ENCODE results near the gene P4HB. TPM values are rescaled to one million over a fixed set of nuclear protein-coding genes. Genes with fewer than 3 reads are reported as not detected.

Gene P4HB
- total RNA-seq, 1 donor from 2014 or later = 463 TPM

DNA sequence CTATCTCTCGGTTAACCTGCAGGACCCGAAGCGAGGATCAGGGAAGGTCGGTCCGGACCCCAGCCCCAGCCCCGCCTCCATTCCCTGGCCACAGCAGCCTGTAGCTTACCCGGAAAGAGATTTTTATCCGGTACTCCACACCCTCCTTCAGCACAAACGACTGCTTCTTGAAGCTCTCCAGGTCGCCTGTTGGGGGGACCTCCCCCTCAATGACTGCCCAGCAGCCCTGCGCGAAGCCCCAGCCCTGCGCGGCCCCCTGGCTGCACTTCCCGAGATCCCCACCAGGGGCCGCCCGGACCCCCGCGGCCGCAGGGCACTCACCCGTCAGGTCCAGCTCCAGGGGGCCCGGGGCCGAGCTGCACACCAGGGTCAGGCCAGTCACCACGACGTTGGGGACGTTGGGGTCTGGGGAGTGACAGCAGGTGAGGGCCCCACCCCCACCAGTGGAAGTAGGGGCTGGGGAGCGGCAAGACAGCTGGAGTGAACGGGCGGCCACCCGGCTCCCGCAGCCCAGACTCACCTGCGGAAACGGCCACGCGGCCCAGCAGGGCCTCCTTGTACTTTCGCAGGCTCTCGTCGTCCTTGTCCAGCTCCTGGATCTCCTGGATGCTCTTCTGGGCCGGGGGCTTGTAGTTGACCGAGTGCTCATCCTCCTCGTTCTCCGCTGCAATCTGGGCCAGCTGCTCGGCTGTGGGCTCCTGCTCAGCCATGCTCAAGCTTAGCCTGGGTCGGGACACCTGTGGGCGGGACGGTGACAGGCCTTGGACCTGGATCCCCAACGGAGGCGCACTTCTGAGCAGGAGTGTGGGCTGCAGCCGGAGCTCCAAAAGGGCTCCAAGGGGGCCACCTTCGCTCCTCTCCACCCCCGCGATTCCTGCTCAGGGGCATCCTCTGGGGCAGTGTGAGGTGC, 9.1 kb upstream of the P4HB start:
- Histone ChIP-seq H3K27ac (peak overlapping the region; percentile 82), H3K27me3 (no peaks in the 10 kb centered on the region), H3K36me3 (peaks cover 0 to 9% of the 10 kb centered on the region in 2 donors), H3K9me3 (no peaks in the 10 kb centered on the region), H3K4me3 (peak overlapping the region; percentile 60 to 67), H3K4me1 (peaks cover 66% of the 10 kb centered on the region)
- DNase-seq (ENCODE audit: extremely low spot score in 2 of 2) = peak in 1 of 2 donors; percentile 87
- TF ChIP-seq, protein P1, sequence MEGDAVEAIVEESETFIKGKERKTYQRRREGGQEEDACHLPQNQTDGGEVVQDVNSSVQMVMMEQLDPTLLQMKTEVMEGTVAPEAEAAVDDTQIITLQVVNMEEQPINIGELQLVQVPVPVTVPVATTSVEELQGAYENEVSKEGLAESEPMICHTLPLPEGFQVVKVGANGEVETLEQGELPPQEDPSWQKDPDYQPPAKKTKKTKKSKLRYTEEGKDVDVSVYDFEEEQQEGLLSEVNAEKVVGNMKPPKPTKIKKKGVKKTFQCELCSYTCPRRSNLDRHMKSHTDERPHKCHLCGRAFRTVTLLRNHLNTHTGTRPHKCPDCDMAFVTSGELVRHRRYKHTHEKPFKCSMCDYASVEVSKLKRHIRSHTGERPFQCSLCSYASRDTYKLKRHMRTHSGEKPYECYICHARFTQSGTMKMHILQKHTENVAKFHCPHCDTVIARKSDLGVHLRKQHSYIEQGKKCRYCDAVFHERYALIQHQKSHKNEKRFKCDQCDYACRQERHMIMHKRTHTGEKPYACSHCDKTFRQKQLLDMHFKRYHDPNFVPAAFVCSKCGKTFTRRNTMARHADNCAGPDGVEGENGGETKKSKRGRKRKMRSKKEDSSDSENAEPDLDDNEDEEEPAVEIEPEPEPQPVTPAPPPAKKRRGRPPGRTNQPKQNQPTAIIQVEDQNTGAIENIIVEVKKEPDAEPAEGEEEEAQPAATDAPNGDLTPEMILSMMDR (IDR thresholded peaks at IDR 0.05) = peak; percentile 13 to 78 (median 50)
- TF ChIP-seq POLR2AphosphoS5 (IDR thresholded peaks at IDR 0.05; ENCODE audit: insufficient read depth in 1 of 2, low read depth in 1 of 2) = no peak
- no peak for TF ChIP-seq POLR2A (IDR thresholded peaks at IDR 0.05)
- intact Hi-C loops (cut with DNase I) = no loop called here

DNA sequence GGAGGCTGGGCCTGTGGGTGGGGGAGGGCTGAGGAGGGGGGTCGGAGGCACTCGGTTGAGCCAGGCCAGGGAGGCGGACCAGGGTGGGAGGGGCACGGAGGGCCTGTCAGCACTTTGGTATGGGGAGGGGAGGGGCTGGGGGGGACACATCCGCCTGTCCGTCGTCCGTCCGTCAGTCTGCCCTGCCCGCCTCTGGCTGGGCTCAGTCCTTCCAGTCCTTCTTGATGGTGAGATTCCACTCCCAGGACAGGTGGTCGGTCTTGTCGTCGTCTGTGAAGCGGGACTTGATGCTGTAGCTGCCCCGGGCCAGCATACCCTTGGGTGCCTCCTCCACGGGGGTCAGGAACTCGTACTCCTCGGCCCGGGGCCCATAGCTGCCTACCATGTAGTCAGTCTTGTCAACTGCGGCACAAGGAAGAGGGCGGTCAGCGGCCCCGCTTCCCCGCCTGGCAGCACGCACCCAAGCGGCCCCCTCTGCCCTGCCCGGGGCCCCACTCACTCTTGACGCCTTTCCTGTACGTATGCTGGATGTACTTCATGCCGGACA, 8.4 kb upstream of the P4HB start:
- no peaks in the 10 kb centered on the region for H3K9me3 ChIP-seq
- H3K36me3 ChIP-seq = peaks cover 0 to 9% of the 10 kb centered on the region in 2 donors
- H3K27me3 ChIP-seq = no peaks in the 10 kb centered on the region
- DNase-seq (ENCODE audit: extremely low spot score in 2 of 2) = peak in 1 of 2 donors; percentile 88
- H3K4me3 ChIP-seq = peak overlapping the region in 1 of 2 donors; percentile 67
- TF ChIP-seq POLR2A (IDR thresholded peaks at IDR 0.05) (no peak), POLR2AphosphoS5 (IDR thresholded peaks at IDR 0.05; ENCODE audit: insufficient read depth in 1 of 2, low read depth in 1 of 2) (no peak)
- TF ChIP-seq, protein P1 (IDR thresholded peaks at IDR 0.05) = no peak
- peaks cover 71% of the 10 kb centered on the region for H3K4me1 ChIP-seq
- peak overlapping the region; percentile 82 for H3K27ac ChIP-seq
- intact Hi-C loops (cut with DNase I) = no loop called here

DNA sequence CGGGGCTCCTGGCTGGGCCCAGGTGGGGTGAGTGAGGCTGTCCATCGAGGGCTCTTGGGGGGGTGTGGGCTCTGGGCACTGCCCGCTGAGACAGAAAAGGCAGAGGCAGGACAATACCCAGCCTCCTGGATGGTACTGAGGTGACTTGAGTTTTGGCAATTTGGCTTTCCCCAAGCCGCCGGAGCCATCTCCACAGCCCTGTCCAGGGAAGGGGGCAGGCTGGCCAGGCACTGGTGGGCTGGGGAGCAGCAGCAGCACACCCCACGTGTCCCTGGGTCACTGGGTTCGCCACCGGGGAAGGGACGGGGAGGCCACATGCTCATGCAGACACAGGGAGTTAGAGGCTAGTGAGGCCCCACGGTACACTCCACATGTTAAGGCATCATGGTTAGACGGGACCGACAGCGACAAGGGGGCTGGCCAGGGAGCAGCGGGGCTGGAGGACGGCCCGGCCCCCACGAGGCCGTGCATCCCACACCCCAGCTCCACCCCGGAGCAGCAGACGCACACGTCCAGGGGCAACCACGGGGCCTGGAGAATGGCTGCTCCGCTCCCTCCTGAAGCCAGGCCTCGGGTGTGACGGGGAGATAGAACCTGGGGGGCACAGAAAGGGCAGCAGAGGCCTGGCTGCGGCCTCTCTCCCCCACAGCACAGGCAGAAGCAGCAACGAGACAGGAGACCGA, 7.8 kb upstream of the P4HB start:
- TF ChIP-seq, protein P1 (IDR thresholded peaks at IDR 0.05) = no peak
- TF ChIP-seq POLR2AphosphoS5 (IDR thresholded peaks at IDR 0.05; ENCODE audit: insufficient read depth in 1 of 2, low read depth in 1 of 2) (peak in 1 of 2 donors; percentile 34), POLR2A (IDR thresholded peaks at IDR 0.05) (no peak)
- Histone ChIP-seq H3K4me1 (peaks cover 72% of the 10 kb centered on the region), H3K36me3 (peaks cover 0 to 9% of the 10 kb centered on the region in 2 donors)

DNA sequence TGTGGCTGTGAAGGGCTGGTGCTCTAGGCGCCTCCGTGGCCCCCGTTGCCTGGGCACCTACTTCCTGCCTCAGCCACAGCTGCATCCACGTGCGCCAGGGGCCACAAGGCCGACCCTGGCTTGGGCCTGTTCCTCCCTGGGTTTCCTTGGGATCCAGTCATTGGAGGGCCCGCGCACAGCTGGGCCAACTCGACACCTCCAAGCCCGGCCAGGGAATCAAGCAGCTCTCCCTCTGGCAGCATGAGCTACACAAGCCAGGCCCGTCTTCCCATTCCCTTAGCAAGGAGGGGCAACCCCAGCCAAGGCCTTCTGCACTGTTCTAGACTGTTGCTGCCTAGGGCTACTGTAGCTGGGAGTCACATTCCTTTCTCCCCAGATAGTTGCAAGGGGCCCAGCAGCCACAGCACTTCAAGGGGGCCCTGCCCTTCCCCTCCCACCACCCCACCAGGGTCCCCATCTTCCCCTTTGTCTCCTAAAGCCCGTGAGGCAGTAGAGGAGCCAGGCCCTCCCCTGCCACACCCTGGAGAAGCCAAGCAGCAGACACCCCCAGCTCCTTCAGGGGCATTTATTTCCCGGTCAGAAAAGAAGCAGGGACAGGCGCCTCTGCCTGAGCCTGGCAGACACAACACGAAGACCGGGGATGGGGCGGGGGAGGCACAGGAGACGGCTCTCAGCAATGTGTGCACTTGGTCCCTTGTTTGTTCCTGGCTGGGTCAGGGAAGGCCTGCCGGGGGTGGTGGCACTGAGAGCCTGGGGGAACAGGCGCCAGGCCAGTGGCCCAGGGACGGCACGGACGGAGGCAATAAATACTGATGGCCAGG, 7.0 kb upstream of the P4HB start:
- Histone ChIP-seq H3K9me3 (no peaks in the 10 kb centered on the region), H3K27me3 (no peaks in the 10 kb centered on the region), H3K4me3 (no peak overlapping the region), H3K36me3 (peaks cover 0 to 9% of the 10 kb centered on the region in 2 donors), H3K4me1 (peaks cover 72% of the 10 kb centered on the region), H3K27ac (peak overlapping the region; percentile 82)
- TF ChIP-seq POLR2A (IDR thresholded peaks at IDR 0.05) (no peak), POLR2AphosphoS5 (IDR thresholded peaks at IDR 0.05; ENCODE audit: insufficient read depth in 1 of 2, low read depth in 1 of 2) (no peak)
- TF ChIP-seq, protein P1 (IDR thresholded peaks at IDR 0.05) = no peak
- intact Hi-C loops (cut with DNase I) = no loop called here
- no peak for DNase-seq (ENCODE audit: extremely low spot score in 2 of 2)

More for the DNA sequence above, 7.8 kb upstream of the P4HB start:
- no peaks in the 10 kb centered on the region for H3K9me3 ChIP-seq
- H3K27me3 ChIP-seq = no peaks in the 10 kb centered on the region
- no peak overlapping the region for H3K4me3 ChIP-seq
- intact Hi-C loops (cut with DNase I) = no loop called here
- peak overlapping the region; percentile 82 for H3K27ac ChIP-seq
- DNase-seq (ENCODE audit: extremely low spot score in 2 of 2) = peak in 1 of 2 donors; percentile 88

Data from vagina (tissue), 2 donors.